Astrocyte (in vitro differentiated cells and primary cell): Measurements from ENCODE around the gene RUSF1. TPM values are rescaled to one million over a fixed set of nuclear protein-coding genes. Genes with fewer than 3 reads are reported as not detected.
A peak's percentile ranks its signal among the peaks of the same experiment; 100 is the strongest.
"Not testable (repeated sequence)": the region's sequence is repeated elsewhere in the genome, so short reads cannot be mapped to it uniquely, and the experiment has no call there.

Experiments
- DNase-seq: peaks from one replicate; pipeline ENCODE4 v3.0.0-alpha.2; 2010; ENCODE audit warnings: low read depth
- FAIRE-seq: peaks from 2 replicates; lab custom pipeline; 2011; peaks lifted over from hg19 to GRCh38; lab: Jason Lieb, UNC
- H2AFZ ChIP-seq: 2 replicates; pipeline ENCODE4 v1.6.0; 2012; ENCODE audit warnings: low read depth, low read length, inconsistent platforms
- H3K27ac ChIP-seq: 2 replicates; pipeline ENCODE4 v1.5.1; 2011; ENCODE audit warnings: low read depth, low read length, inconsistent platforms
- H3K27me3 ChIP-seq: 2 replicates; pipeline ENCODE4 v1.6.0; 2011; ENCODE audit warnings: low read length, inconsistent platforms; ENCODE audit not compliant: insufficient read depth
- H3K36me3 ChIP-seq: 2 replicates; pipeline ENCODE4 v1.5.1; 2011; ENCODE audit warnings: low read length, inconsistent platforms; ENCODE audit not compliant: insufficient read depth
- H3K4me1 ChIP-seq: 2 replicates; pipeline ENCODE4 v1.5.1; 2011; ENCODE audit warnings: low read length, inconsistent platforms; ENCODE audit not compliant: insufficient read depth
- H3K4me2 ChIP-seq: 2 replicates; pipeline ENCODE4 v1.6.0; 2012; ENCODE audit warnings: low read length, inconsistent platforms
- H3K4me3 ChIP-seq: 2 replicates; pipeline ENCODE4 v1.5.1; 2011; ENCODE audit warnings: low read depth, mild to moderate bottlenecking, low read length, inconsistent platforms; ENCODE audit not compliant: insufficient read depth
- H3K79me2 ChIP-seq: 2 replicates; pipeline ENCODE4 v1.6.0; 2012; ENCODE audit warnings: mild to moderate bottlenecking, low read length, inconsistent platforms; ENCODE audit not compliant: insufficient read depth
- H3K9ac ChIP-seq: 2 replicates; pipeline ENCODE4 v1.6.0; 2012; ENCODE audit warnings: mild to moderate bottlenecking, low read length, inconsistent platforms
- H3K9me3 ChIP-seq: 2 replicates; pipeline ENCODE4 v1.5.1; 2012; ENCODE audit warnings: low read depth, mild to moderate bottlenecking, low read length, inconsistent platforms; ENCODE audit not compliant: insufficient read depth
- H4K20me1 ChIP-seq: 2 replicates; pipeline ENCODE4 v1.6.0; 2012; ENCODE audit warnings: low read length, inconsistent platforms; ENCODE audit not compliant: insufficient read depth
- H3K27ac Mint-ChIP-seq: one replicate; pipeline ENCODE4 v1.8.0; 2021; ENCODE audit warnings: mild to moderate bottlenecking, mixed read lengths; ENCODE audit not compliant: unreplicated experiment
- H3K27me3 Mint-ChIP-seq: one replicate; pipeline ENCODE4 v1.8.0; 2021; ENCODE audit warnings: low read depth, mixed read lengths; ENCODE audit not compliant: unreplicated experiment
- H3K36me3 Mint-ChIP-seq: one replicate; pipeline ENCODE4 v1.8.0; 2021; ENCODE audit warnings: low read depth, mixed read lengths; ENCODE audit not compliant: unreplicated experiment
- H3K4me1 Mint-ChIP-seq: one replicate; pipeline ENCODE4 v1.8.0; 2021; ENCODE audit warnings: low read depth, mixed read lengths; ENCODE audit not compliant: unreplicated experiment
- H3K4me3 Mint-ChIP-seq: one replicate; pipeline ENCODE4 v1.8.0; 2021; ENCODE audit warnings: mild to moderate bottlenecking, moderate library complexity, mixed read lengths; ENCODE audit not compliant: unreplicated experiment
- H3K9me3 Mint-ChIP-seq: one replicate; pipeline ENCODE4 v1.8.0; 2021; ENCODE audit warnings: mild to moderate bottlenecking, mixed read lengths; ENCODE audit not compliant: unreplicated experiment
- EZH2 ChIP-seq: IDR thresholded peaks from 2 replicates; pipeline ENCODE4 v1.6.1; 2012; ENCODE audit warnings: mild to moderate bottlenecking, low read length, inconsistent platforms; ENCODE audit not compliant: insufficient read depth
- total RNA-seq: library from RNA; stranded (reverse); gene quantifications from 2 replicates; pipeline ENCODE4 v1.2.1, GENCODE V29; 2021
- TF ChIP-seq, protein P1 (sequence below): IDR thresholded peaks from 2 replicates; pipeline ENCODE4 v1.5.1; 2011; ENCODE audit warnings: low read depth, mild to moderate bottlenecking, inconsistent platforms, low read length, moderate library complexity; ENCODE audit not compliant: insufficient read depth

The RUSF1 gene
- total RNA-seq, 1 donor from 2014 or later = 33.9 TPM

GRCh38 chr16:31484491-31485171 lies 23.6 kb downstream of the RUSF1 start:
- Histone ChIP-seq H3K79me2 (no peaks in the 10 kb centered on the region), H3K4me3 (no peak overlapping the region), H4K20me1 (peaks cover 14% of the 10 kb centered on the region), H2AFZ (no peak overlapping the region), H3K4me2 (no peak overlapping the region), H3K27me3 (peaks cover 18% of the 10 kb centered on the region), H3K36me3 (no peaks in the 10 kb centered on the region), H3K4me1 (peaks cover 23% of the 10 kb centered on the region), H3K9me3 (no peaks in the 10 kb centered on the region), H3K9ac (no peak overlapping the region), H3K27ac (no peak overlapping the region)
- peaks cover 32% of the 10 kb centered on the region for H3K27me3 Mint-ChIP-seq
- peaks cover 2% of the 10 kb centered on the region for H3K9me3 Mint-ChIP-seq
- peak overlapping the region; percentile 66 for H3K27ac Mint-ChIP-seq
- DNase-seq (peak; percentile 18), FAIRE-seq (no peak)
- TF ChIP-seq EZH2 = no peak
- TF ChIP-seq, protein P1, sequence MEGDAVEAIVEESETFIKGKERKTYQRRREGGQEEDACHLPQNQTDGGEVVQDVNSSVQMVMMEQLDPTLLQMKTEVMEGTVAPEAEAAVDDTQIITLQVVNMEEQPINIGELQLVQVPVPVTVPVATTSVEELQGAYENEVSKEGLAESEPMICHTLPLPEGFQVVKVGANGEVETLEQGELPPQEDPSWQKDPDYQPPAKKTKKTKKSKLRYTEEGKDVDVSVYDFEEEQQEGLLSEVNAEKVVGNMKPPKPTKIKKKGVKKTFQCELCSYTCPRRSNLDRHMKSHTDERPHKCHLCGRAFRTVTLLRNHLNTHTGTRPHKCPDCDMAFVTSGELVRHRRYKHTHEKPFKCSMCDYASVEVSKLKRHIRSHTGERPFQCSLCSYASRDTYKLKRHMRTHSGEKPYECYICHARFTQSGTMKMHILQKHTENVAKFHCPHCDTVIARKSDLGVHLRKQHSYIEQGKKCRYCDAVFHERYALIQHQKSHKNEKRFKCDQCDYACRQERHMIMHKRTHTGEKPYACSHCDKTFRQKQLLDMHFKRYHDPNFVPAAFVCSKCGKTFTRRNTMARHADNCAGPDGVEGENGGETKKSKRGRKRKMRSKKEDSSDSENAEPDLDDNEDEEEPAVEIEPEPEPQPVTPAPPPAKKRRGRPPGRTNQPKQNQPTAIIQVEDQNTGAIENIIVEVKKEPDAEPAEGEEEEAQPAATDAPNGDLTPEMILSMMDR = no peak
- no peak overlapping the region for H3K4me3 Mint-ChIP-seq
- peaks cover 4% of the 10 kb centered on the region for H3K36me3 Mint-ChIP-seq
- peaks cover 3% of the 10 kb centered on the region for H3K4me1 Mint-ChIP-seq

- H3K4me3 Mint-ChIP-seq = not testable (repeated sequence)
- H3K4me1 ChIP-seq = peaks cover 23% of the 10 kb centered on the region
Observed at GRCh38 chr16:31484048-31484447, 24.1 kb downstream of the RUSF1 start.

GRCh38 chr16:31483081-31483480 lies 25.1 kb downstream of the RUSF1 start, which contains the start of gene SLC5A2:
SLC5A2 (plus strand) TSS chr16:31483123; CDS start chr16:31483137, 14 bp downstream.
- Histone ChIP-seq H3K4me1 (peaks cover 16% of the 10 kb centered on the region), H3K27me3 (peaks cover 16% of the 10 kb centered on the region), H3K9me3 (no peaks in the 10 kb centered on the region), H3K27ac (no peak within 1 kb of the TSS), H3K4me3 (no peak within 1 kb of the TSS), H4K20me1 (peaks cover 28% of the 10 kb centered on the region), H3K4me2 (no peak within 1 kb of the TSS), H3K36me3 (peaks cover 3% of the 10 kb centered on the region), H3K9ac (no peak within 1 kb of the TSS), H3K79me2 (no peaks in the 10 kb centered on the region), H2AFZ (no peak within 1 kb of the TSS)
- peaks cover 6% of the 10 kb centered on the region for H3K36me3 Mint-ChIP-seq
- FAIRE-seq = no peak
- peaks cover 30% of the 10 kb centered on the region for H3K27me3 Mint-ChIP-seq
- peaks cover 2% of the 10 kb centered on the region for H3K9me3 Mint-ChIP-seq
- DNase-seq = no peak
- no peak within 1 kb of the TSS for H3K27ac Mint-ChIP-seq
- no peak within 1 kb of the TSS for H3K4me3 Mint-ChIP-seq
- no peak for TF ChIP-seq EZH2
- TF ChIP-seq, protein P1 = no peak
- H3K4me1 Mint-ChIP-seq = peaks cover 4% of the 10 kb centered on the region

More at GRCh38 chr16:31484048-31484447, 24.1 kb downstream of the RUSF1 start:
- H3K4me2 ChIP-seq, H3K27ac ChIP-seq, H3K9ac ChIP-seq, H3K79me2 ChIP-seq, H3K27ac Mint-ChIP-seq, H3K4me1 Mint-ChIP-seq, H3K36me3 Mint-ChIP-seq, H3K36me3 ChIP-seq, H3K9me3 Mint-ChIP-seq, H3K4me3 ChIP-seq, H3K9me3 ChIP-seq, DNase-seq, H2AFZ ChIP-seq, FAIRE-seq: not testable (repeated sequence)
- peaks cover 30% of the 10 kb centered on the region for H3K27me3 Mint-ChIP-seq
- H3K27me3 ChIP-seq = peaks cover 18% of the 10 kb centered on the region
- H4K20me1 ChIP-seq = peaks cover 20% of the 10 kb centered on the region
